Endometrial microvascular endothelial cells (primary cell): ENCODE data around the gene DGKZ. TPM values are rescaled to one million over a fixed set of nuclear protein-coding genes. Genes with fewer than 3 reads are reported as not detected.

Source experiments
- in situ Hi-C: cut with HindIII; loops from 2 replicates; pipeline ENCODE4 v1.10.0; 2017; ENCODE audit warnings: low sequenced_read_pairs, low pct_unique_long_range_greater_than_20kb; ENCODE audit errors: inconsistent ontology term
- total RNA-seq: library from RNA; depleted of rRNA; stranded (reverse); fragments of >200 nt; gene quantifications from one replicate; pipeline ENCODE4 v1.2.3, GENCODE V29; 2015; ENCODE audit errors: inconsistent ontology term

The DGKZ gene
- total RNA-seq, 1 donor from 2014 or later: 95.0 TPM

DNA sequence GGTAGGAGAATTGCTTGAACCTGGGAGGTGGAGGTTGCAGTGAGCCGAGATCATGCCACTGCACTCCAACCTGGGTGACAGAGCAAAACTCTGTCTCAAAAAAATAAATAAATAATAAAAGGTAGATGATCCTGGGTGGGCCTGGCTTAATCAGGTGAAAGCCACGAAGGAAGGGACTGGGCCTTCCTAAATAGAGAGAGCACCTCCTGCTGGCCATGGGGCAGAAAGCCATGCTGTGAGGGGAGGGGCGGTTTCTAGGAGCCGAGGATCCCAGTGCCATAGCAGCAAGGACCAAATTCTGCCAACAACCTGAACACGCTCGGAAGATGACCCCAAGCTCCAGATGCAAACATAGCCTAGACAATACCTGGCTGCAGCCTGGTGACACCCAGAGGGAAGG, 24.5 kb upstream of the DGKZ start:
- in situ Hi-C loops: no loop called here

DNA sequence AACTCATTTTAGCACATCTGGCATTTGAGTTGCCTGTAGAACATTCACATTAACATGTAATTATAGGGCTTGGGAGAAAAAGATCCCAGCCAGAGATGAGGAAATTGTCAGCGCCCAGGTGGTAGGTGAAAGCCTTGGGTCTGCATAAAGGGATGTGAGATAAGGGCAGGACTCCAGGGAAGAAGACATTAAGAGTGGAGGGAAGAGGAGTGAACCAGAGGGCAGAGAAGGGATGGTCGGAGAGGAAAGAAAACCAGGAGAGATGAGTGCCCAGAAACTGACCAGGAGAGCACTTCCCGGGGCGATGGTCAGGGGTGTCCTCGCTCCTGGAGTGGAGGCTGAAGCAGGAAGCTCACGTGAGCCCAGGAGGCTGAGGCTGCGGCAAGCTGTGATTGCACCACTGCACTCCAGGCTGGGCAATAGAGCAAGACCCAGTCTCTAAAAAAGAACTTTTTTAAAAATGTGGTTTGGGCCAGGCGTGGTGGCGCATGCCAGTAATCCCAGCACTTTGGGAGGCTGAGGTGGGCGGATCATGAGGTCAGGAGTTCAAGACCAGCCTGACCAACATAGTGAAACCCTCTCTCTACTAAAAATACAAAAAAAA, 20.3 kb upstream of the DGKZ start:
- in situ Hi-C loops: no loop called here

DNA sequence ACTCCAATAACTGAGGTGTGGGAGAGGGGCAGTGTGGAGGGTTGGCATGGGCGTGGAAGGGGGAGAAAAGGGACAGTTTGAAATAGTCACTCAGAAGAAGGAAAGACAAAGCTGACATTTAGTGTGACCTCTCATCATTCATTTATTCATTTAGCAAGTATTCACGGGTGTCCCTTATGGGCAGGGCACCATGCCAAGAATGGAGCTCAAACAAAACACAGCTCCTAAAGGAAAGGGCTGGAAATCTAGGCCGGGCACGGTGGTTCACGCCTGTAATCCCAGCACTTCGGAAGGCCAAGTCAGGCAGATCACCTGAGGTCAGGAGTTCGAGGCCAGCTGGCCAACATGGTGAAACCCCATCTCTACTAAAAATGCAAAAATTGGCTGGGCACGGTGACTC, 19.4 kb upstream of the DGKZ start:
- in situ Hi-C loops: no loop called here

DNA sequence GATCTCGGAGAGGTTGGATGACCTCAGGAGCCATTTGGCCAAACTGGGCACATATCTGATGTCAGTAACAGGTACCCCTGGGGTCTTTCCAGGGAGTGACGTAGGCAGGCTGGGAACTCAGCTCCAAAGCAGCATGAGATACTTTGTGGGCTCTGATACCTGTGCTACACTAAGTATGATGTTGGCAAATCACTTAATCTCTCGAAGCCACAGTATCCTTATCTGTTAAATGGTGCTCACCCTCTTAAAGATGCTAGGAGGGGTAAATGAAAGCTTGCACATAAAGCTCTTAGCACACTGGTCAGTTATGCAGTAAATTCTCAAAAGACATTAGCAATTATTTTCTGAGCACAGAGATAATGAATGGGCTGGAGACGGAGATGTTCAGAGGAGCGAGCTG, 17.1 kb upstream of the DGKZ start:
- in situ Hi-C loops: loop anchor here (10.0 kb wide), 1 partner anchor 95 kb away; no protein-coding TSS in a partner anchor

DNA sequence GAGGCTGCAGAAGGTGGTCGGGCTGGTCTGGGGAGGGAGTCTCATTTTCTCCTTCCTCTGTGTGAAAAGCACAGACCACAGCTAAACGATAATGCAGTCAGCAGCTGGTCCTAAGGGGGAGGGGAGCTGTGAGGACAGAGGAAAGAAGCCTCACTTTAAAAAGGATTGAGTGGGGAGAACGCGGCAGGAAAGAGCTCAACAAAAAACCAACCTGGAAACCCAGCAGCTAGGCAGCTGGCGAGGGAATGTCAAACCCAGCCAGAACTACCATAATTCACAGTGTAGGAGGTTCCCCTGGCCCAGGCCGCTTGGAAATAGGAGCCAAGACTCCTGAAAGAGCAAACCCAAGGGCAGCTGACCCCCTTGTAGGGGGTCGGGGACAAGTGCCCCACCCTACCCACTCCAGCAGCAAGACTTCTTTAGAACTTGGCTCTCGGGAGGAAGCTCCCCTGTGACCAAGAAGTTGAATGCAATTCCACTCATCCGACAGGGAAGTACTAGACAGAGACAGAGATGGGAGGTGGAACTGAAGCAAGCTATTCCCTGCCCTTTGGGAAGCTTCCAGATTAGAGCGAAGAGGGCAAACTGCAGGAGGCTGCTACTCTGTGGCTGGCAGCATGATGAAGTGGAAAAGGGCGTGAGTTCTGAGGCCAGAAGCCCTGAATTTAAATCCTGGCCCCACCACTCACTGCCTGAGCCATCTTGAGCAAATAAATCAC, 16.5 kb upstream of the DGKZ start:
- in situ Hi-C loops: loop anchor here (10.0 kb wide), 1 partner anchor 96 kb away; no protein-coding TSS in a partner anchor

DNA sequence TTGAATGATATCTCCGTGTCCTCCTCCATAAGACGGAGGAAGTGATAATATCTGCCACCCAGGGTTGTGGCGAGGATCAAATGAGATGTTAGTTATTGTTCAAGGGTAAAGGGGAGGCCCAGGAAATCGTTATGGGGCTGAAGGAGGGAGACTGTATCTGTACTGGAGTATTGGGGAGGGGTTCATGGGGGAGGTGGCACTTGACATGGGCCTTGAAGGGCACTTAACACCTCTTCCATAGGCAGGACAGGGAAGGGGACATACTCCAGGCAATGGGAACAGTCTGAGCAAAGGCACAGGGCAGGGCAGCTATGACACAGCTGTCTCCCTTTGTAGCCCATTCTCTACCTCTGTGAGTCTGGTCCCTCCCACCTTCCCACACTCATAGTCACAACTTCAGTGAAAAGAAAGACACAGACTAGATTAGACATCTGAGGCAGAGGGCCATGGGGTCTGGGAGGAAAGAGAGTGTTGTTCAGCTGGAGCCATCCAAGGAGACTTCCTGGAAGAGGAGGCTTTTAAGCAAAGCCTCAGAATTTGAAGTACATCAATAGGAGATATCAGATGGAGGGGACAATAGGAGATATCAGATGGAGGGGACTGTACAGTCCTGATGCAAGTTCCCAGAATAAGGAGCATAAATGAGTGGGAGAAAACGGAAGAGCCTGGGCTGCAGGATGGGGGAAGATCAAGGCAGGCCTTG, 15.8 kb upstream of the DGKZ start:
- in situ Hi-C loops: loop anchor here (10.0 kb wide), 1 partner anchor 97 kb away; no protein-coding TSS in a partner anchor

DNA sequence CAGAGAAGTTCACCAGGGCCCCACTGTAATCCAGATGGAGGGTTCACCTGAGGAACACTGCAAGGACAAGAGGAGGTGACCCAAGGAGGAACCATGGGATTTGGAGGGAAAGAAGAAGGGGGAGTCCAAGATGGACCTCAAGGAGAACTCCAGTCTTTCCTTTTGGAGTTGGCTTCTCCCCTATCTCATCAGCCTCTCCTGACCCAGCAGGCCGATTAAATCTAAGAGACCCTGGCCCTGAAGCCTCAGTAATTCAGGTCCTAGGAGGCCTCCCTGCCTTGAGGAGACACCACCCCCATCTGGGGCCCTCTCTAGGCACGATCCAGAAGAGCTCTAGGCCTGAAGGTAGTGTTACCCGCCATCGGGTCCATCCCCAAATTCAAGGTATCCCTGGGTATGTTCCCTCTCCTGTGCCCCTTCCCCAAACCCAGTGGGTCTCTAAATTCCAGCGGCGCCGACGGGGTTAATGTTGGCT, 15.1 kb upstream of the DGKZ start:
- in situ Hi-C loops: loop anchor here (10.0 kb wide), 1 partner anchor 97 kb away; no protein-coding TSS in a partner anchor

DNA sequence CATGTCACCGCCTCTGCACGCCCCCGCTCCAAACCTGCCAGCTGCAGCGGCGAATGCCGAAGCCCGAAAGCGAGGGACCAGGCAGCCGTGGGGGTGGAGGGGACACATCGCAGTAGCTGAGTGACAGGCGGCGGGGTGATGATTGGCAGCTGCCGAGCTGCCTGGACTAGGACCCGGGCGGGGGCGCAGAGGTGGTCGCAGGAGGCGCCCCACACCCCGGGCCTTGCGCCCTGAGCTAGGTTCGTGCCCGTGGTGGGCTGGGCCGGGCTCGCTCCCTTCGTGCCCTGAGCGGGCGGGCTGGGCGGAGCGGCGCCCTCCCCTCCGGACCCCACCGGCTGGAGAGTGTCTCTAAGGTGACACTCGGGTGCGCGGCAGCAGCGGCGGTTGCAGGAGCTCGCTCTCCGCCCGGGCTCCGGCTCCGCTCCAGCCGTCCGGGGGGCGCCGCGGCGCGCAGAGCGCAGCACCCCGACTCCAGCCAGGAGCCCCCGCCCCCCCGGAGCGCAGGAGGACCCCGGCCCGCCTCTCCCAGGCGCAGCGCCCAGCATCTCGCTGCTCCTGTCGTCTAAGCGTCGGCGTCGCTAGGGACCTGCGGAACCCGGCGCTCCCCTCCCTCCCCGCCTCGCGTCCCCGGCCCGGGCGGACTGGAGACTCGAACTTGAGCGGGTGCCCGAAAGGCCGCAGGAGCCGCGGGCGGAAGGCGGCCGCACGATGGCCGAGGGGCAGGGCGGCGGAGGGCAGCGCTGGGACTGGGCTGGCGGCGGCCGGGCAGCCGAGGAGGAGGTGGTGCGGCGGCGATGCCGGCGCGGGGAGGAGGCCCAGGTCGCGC, 14.5 kb upstream of the DGKZ start:
- in situ Hi-C loops: loop anchor here (10.0 kb wide), 1 partner anchor 98 kb away; no protein-coding TSS in a partner anchor

DNA sequence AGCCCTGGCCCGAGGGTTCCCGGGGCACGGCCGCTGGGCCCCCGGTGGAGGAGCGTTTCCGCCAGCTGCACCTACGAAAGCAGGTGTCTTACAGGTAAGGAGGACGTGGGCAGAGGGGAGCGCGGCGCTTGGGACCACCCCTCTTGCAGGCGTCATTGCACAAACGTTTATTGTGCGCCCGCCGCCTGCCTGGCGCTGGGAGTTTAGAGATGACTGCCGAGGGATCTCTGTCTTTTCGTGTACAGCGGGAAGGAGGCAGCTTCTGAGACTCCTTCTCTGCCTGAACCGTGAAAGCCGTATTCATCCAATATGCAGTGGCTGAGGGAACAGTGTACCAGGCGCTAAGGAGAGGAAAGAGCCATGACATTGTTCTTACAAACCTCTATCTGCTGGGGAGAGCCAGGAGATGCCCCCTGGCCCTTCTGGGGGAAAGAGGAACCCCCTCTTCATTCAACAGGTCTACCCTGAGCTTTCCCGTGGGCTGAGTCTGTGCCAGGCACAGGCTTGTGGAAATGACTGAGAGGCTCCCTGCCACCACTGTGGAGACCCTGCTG, 13.8 kb upstream of the DGKZ start:
- in situ Hi-C loops: loop anchor here (10.0 kb wide), 1 partner anchor 99 kb away; no protein-coding TSS in a partner anchor

DNA sequence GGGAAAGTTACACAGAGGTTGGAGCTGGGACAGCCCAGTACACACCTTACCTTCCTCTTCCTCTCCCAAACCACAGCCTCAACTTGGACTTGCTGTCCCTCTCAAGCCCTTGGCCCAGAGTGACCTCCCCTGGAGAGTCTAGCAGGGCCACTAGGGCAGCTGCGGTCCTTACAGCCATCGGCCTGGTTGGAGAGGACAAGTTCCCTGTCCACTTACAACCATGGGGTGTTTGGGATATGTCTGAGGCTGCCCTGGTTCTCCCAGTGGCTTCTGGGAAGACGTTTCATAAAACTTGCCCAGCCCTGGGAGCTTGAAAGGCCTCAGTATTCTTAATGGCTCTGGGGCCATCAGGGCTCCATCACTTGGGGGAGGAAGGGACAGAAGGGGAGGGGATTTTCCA, 13.1 kb upstream of the DGKZ start:
- in situ Hi-C loops: loop anchor here (10.0 kb wide), 1 partner anchor 99 kb away; no protein-coding TSS in a partner anchor

DNA sequence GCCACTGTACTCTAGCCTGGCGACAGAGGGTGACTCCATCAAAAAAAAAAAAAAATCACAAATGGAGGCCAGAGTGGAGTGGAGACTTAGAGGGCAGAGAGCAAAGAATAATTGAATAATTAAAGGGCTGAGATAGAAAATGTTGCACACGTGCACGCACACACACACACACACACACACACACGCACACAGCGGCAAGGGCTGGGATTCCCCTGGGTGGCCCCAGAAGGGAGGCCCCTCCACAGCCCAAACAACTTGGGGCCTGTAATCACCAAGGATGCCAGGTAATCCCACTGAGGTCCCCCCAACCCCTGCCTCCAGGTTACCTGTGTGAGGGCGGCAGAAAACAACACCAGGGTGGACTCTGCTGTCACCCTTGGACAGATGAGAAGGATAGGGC, 12.0 kb upstream of the DGKZ start:
- in situ Hi-C loops: loop anchor here (10.0 kb wide), 1 partner anchor 100 kb away; no protein-coding TSS in a partner anchor

DNA sequence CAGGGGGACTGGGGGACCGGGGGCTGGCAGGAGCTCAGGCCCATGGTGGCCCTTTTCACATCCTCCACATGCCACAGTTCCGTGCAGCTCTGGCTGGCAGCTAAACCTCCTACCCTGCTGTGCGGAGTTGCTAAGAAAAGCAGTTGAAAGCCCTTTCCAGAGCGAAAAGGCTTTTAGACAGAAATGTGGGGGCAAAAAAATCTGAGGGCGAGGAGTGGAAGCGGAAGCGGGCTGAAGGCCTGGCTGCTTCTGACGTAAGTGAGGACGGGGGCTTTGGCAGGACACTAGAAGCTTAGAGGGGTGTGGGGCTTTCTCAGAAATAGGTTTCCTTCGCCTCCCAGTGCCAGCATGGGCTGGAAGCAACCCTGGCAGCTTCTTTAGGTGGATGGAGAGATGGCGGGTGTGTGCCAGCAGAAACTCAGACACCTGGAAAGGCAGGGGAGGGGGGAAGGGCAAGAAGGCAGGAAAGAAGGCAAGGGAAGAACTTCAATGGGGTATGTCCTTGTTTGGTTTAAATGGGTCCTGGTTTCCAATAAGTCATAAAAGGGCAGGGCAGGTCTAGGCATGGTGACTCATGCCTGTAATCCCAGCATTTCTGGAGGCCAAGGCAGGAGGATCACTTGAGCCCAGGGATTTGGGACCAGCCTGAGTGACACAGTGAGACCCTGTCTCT, 11.2 kb upstream of the DGKZ start:
- in situ Hi-C loops: loop anchor here (10.0 kb wide), 1 partner anchor 101 kb away; no protein-coding TSS in a partner anchor

DNA sequence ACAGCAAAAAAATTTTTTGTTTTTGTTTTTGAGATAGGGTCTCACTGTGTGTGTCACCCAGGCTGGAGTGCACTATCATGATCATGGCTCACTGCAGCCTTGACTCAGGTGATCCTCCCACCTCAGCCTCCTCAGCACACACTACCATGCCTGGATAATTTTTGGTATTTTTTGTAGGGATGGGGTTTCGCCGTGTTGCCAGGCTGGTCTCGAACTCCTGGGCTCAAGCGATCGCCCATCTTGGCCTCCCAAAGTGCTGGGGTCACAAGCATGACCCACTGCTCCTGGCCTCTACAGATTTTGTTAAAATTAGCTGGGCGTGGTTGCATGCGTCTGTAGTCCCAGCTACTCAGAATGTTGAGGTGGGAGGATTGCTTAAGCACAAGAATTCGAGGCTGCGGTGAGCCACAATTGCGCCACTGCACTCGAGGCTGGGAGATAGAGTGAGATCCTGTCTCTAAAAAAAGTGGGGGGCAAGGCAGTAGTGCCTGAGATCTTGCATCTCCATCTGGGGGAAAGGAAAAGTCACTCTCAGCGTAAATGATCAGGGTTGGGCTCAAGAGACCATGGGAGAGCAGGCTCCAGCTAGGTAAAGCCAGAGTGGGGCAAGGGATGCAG, 10.6 kb upstream of the DGKZ start:
- in situ Hi-C loops: loop anchor here (10.0 kb wide), 1 partner anchor 102 kb away; no protein-coding TSS in a partner anchor

DNA sequence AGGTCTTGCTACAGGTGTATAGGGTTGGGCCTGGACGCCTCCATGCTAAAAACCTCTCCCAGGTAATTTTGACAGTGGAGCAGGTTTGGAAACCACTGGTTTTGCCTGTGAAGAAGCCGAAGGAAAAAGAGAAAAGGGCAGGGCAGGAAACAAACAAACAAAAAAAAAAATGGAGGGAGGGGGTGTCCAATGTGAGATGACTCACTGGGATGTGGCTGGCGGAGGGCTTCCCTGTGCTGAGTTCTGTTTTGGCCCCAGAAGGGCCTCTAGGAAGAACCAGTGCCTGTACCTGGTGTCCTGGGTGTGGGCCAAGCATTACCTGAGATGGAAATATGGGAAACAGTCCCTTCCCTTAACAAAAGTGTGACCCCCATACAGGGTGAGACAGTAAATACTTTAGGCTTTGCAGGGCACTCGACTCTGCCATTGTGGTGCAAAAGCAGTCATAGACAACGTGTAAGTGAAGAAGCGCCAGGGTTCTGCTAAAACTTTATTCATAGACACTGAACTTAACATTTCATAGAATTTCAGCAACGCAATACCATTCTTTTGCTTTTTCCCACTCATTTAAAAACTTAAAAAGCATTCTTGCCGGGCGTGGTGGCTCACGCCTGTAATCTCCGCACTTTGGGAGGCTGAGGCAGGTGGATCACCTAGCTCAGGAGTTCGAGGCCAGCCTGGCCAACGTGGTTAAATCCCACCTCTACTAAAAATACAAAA, 9.5 kb upstream of the DGKZ start:
- in situ Hi-C loops: loop anchor here (10.0 kb wide), 1 partner anchor 103 kb away; no protein-coding TSS in a partner anchor

DNA sequence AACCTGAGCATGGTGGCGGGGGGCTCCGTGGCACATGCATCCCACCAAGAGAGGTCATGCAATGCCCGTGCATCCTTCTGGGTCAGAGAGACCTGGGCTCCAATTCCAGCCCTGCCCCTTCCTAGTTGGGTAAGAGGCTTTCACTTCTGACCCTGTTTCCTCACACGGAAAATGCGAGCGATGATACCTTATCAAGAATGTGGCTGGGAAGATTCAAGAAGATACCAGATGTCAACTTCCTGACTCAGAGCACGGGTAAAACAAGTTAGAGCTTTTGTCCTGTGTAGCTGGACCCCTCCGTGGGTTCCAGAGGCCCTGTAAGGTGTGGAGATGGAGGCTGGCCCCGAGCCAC, 8.7 kb upstream of the DGKZ start:
- in situ Hi-C loops: loop anchor here (10.0 kb wide), 1 partner anchor 104 kb away; no protein-coding TSS in a partner anchor

DNA sequence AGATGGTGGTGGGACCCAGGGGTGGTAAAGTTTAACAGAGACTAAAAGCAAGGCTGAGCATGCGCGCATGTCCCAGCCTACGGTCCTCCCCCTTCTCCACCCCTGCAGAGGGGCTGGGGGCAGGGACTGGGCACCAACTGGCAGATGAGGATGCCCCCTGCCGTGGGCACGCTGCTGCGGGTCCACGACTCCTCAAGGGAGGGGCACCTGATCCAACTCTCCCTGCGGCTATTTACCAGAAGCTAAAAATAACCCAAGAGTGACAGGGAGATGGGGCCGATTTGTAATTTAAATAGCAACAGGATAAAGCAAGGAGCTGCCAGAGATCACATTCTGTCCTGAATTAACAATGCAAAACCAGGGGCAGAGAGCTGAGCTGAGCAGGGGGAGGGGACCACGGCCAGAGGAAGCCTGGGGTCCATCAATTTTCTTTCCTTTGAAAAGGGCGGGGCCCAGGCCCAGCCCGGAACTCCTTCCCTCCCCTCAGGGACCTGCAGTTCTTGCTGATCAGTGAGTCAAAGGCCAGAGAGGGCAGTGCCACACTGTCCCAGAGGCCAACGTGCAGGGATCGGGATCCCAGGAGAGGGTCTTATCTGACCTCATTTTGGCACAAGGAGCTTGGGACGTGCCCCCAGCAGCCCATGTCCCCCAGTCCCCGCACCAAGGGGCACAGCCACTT, 8.1 kb upstream of the DGKZ start:
- in situ Hi-C loops: loop anchor here (10.0 kb wide), 1 partner anchor 104 kb away; no protein-coding TSS in a partner anchor
